ENCODE results near the gene ZNF705A. TPM values are rescaled to one million over a fixed set of nuclear protein-coding genes. Genes with fewer than 3 reads are reported as not detected.

The ZNF705A gene
- total and polyA plus RNA-seq, 2 experiments from 2014 or later, result not detected

DNA sequence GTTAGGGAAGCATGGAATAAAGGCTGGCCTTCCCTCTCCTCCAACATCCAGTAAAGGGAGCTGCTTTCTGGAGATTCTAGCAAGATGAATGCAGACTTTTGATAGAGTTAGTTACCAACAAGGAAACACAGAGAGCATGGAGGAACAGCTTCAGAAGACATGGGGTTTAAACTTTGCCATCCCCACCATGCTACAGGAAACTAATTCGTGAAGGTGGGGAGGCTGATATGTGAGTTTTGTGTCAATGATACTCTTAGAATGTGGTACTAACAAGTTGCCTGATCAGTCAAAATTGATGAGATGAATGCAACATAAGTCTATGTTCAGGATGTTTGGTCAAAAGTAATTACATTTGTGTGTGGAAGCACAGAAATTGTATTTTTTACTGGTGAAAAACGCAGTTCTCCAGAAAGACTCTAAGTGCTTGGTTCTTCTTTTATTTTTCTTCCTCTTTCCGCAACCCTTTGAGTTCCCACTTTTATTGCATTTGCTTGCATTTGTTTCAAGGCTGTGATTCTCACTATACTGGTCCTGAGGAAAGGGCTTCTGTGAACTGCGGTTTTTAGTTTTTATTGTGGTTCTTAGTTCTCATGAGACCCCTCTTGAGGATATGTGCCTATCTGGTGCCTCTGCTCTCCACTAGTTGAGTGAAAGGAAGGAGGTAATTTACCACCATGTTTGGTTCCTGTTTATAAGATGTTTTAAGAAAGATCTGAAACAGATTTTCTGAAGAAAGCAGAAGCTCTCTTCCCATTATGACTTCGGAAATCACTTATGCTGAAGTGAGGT is 33.5 kb upstream of the ZNF705A start, which contains the start of gene CLEC4A:
Gene CLEC4A, plus strand, starts transcription at position 494 of the 789 bp plus-strand sequence. Its CDS starts 262 bp downstream, at position 756.
- peak within 1 kb of the TSS; percentile 28; the same call in 1 of the 2 replicates for H3K27ac Mint-ChIP-seq
- no peak for ATAC-seq
- H3K9me3 Mint-ChIP-seq, result no peaks in the 10 kb centered on the region

DNA sequence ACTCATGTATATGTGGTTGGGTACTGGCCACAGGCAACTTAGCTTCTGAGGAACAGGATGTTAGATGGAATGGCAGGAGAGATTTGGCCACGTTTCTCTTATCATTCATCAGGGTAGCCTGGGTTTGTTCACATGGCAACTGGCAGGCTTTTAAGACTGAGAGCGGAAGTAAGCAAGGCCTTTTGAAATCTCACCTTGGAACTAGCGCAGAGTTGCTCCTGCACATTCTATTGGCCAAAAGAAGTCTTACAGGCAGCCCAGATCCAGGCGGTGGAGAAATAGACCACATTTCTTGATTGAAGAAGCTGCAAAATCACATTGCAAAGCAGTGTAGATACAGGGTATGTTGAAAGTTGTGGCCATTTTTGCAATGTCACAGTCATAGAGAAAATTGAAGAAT is 29.7 kb upstream of the ZNF705A start:
- H3K9me2 ChIP-seq (ENCODE audit: insufficient read depth), result peaks cover 3% of the 10 kb centered on the region; the same call in 1 of the 2 replicates
- H3K9me3 Mint-ChIP-seq, result no peaks in the 10 kb centered on the region
- no peaks in the 10 kb centered on the region for H3K79me2 ChIP-seq (replicated peaks; ENCODE audit: insufficient read depth)
- no peaks in the 10 kb centered on the region for H3K36me3 ChIP-seq (ENCODE audit: insufficient read depth)
- H3K27ac ChIP-seq (ENCODE audit: low read depth), result no peak overlapping the region
- H3K27ac Mint-ChIP-seq, result no peak overlapping the region
- peak overlapping the region; percentile 6; the same call in 1 of the 2 replicates for H2AFZ ChIP-seq
- H3K4me3 ChIP-seq, result no peak overlapping the region
- 0 out of 2 replicates have a peak, but pooled peaks cover 2% of the 10 kb centered on the region for H3F3A ChIP-seq (replicated peaks; ENCODE audit: low read depth)
- ATAC-seq (no peak), DNase-seq (ENCODE audit: low spot score) (peak; percentile 16)
- no peaks in the 10 kb centered on the region for H3K36me3 Mint-ChIP-seq (ENCODE audit: low read depth)
- H4K20me1 ChIP-seq (replicated peaks; ENCODE audit: insufficient read depth), result no peaks in the 10 kb centered on the region
- H3K4me3 Mint-ChIP-seq, result no peak overlapping the region
- H3K27me3 Mint-ChIP-seq (ENCODE audit: insufficient read depth, low read depth, poor library complexity), result peaks cover 3% of the 10 kb centered on the region
- H3K4me1 ChIP-seq (ENCODE audit: insufficient read depth), result no peaks in the 10 kb centered on the region; the same call in 1 of the 2 replicates
- H3K4me2 ChIP-seq, result no peak overlapping the region
- peaks cover 8% of the 10 kb centered on the region for H3K4me1 Mint-ChIP-seq
- no peaks in the 10 kb centered on the region for H3K27me3 ChIP-seq (ENCODE audit: insufficient read depth)
- TF ChIP-seq CREB1 (CRISPR knock-in tag; IDR thresholded peaks at IDR 0.05; ENCODE audit: low read depth), result no peak
- TF ChIP-seq POLR2AphosphoS5 (IDR thresholded peaks at IDR 0.05; ENCODE audit: low read depth), result no peak
- no peak for TF ChIP-seq REST (IDR thresholded peaks at IDR 0.05; ENCODE audit: unreplicated experiment)
- TF ChIP-seq, protein P1, sequence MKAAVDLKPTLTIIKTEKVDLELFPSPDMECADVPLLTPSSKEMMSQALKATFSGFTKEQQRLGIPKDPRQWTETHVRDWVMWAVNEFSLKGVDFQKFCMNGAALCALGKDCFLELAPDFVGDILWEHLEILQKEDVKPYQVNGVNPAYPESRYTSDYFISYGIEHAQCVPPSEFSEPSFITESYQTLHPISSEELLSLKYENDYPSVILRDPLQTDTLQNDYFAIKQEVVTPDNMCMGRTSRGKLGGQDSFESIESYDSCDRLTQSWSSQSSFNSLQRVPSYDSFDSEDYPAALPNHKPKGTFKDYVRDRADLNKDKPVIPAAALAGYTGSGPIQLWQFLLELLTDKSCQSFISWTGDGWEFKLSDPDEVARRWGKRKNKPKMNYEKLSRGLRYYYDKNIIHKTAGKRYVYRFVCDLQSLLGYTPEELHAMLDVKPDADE (IDR thresholded peaks at IDR 0.05), result no peak
- TF ChIP-seq STAT1 (IDR thresholded peaks at IDR 0.05; ENCODE audit: unreplicated experiment), result no peak
- no peak for TF ChIP-seq EZH2phosphoT487 (IDR thresholded peaks at IDR 0.05; ENCODE audit: unreplicated experiment)
- TF ChIP-seq ZNF331 (CRISPR knock-in tag; IDR thresholded peaks at IDR 0.05; ENCODE audit: low read depth), result no peak
- no peak for TF ChIP-seq EZH2 (IDR thresholded peaks at IDR 0.05; ENCODE audit: low read depth, unreplicated experiment)

More for the DNA sequence above, 33.5 kb upstream of the ZNF705A start, which contains the start of gene CLEC4A:
- H4K20me1 ChIP-seq (replicated peaks; ENCODE audit: insufficient read depth), result no peaks in the 10 kb centered on the region
- H3K79me2 ChIP-seq (replicated peaks; ENCODE audit: insufficient read depth), result no peaks in the 10 kb centered on the region
- DNase-seq (ENCODE audit: low spot score), result no peak
- H3K4me1 ChIP-seq (ENCODE audit: insufficient read depth), result peaks cover 13% of the 10 kb centered on the region
- 0 out of 2 replicates have a peak, but pooled peaks cover 2% of the 10 kb centered on the region for H3F3A ChIP-seq (replicated peaks; ENCODE audit: low read depth)
- peaks cover 16% of the 10 kb centered on the region for H3K9me2 ChIP-seq (ENCODE audit: insufficient read depth)
- H3K4me3 ChIP-seq, result no peak within 1 kb of the TSS
- TF ChIP-seq NANOG (IDR thresholded peaks at IDR 0.05; ENCODE audit: borderline replicate concordance), result no peak
- TF ChIP-seq STAT1 (IDR thresholded peaks at IDR 0.05; ENCODE audit: unreplicated experiment), result no peak
- no peak for TF ChIP-seq ZNF331 (CRISPR knock-in tag; IDR thresholded peaks at IDR 0.05; ENCODE audit: low read depth)
- no peak for TF ChIP-seq POLR2AphosphoS5 (IDR thresholded peaks at IDR 0.05; ENCODE audit: low read depth)
- TF ChIP-seq ZNF114 (CRISPR knock-in tag; IDR thresholded peaks at IDR 0.05), result no peak
- no peaks in the 10 kb centered on the region; the same call in 2 of the 3 replicates for H3K36me3 Mint-ChIP-seq (ENCODE audit: low read depth)
- H3K27me3 Mint-ChIP-seq (ENCODE audit: insufficient read depth, low read depth, poor library complexity), result peaks cover 3% of the 10 kb centered on the region
- peaks cover 20% of the 10 kb centered on the region for H3K4me1 Mint-ChIP-seq
- H3K4me2 ChIP-seq, result no peak within 1 kb of the TSS
- H2AFZ ChIP-seq, result peak within 1 kb of the TSS; percentile 34; the same call in 1 of the 2 replicates
- H3K27me3 ChIP-seq (ENCODE audit: insufficient read depth), result no peaks in the 10 kb centered on the region
- no peaks in the 10 kb centered on the region for H3K36me3 ChIP-seq (ENCODE audit: insufficient read depth)
- no peak within 1 kb of the TSS for H3K4me3 Mint-ChIP-seq
- no peak within 1 kb of the TSS for H3K27ac ChIP-seq (ENCODE audit: low read depth)
